Endodermal cell (in vitro differentiated cells): ENCODE data around the gene DBNDD2. TPM values are rescaled to one million over a fixed set of nuclear protein-coding genes. Genes with fewer than 3 reads are reported as not detected.

ENCODE experiments used
- DNase-seq: peaks from one replicate; pipeline ENCODE4 v3.0.0-alpha.2; 2017
- H3K27ac ChIP-seq: 2 replicates; pipeline ENCODE4 v1.5.1; 2013; ENCODE audit warnings: mild to moderate bottlenecking, low read depth, low read length, moderate library complexity
- H3K27me3 ChIP-seq: 2 replicates; pipeline ENCODE4 v1.6.1; 2013; ENCODE audit warnings: mild to moderate bottlenecking, low read length, moderate library complexity; ENCODE audit not compliant: insufficient read depth, control insufficient read depth, poor library complexity, severe bottlenecking
- H3K36me3 ChIP-seq: 2 replicates; pipeline ENCODE4 v1.7.0; 2013; ENCODE audit warnings: mild to moderate bottlenecking, low read length, moderate library complexity; ENCODE audit not compliant: control insufficient read depth, insufficient read depth
- H3K4me1 ChIP-seq: one replicate; pipeline ENCODE4 v1.7.0; 2013; ENCODE audit warnings: low read length; ENCODE audit not compliant: control insufficient read depth, insufficient read depth
- H3K4me3 ChIP-seq: 2 replicates; pipeline ENCODE4 v1.5.1; 2013; ENCODE audit warnings: mild to moderate bottlenecking, low read length, moderate library complexity
- H3K9ac ChIP-seq: 2 replicates; pipeline ENCODE4 v1.6.1; 2013; ENCODE audit warnings: mild to moderate bottlenecking, low read length, moderate library complexity; ENCODE audit not compliant: poor library complexity, severe bottlenecking; ENCODE audit errors: extremely low read depth
- H3K9me3 ChIP-seq: 2 replicates; pipeline ENCODE4 v1.6.1; 2013; ENCODE audit warnings: mild to moderate bottlenecking, low read length, moderate library complexity; ENCODE audit not compliant: control insufficient read depth
- H3K27ac Mint-ChIP-seq: 2 replicates; pipeline ENCODE4 v1.8.0; 2020; ENCODE audit warnings: mixed read lengths
- H3K27me3 Mint-ChIP-seq: 2 replicates; pipeline ENCODE4 v1.8.0; 2021; ENCODE audit warnings: mild to moderate bottlenecking, mixed read lengths; ENCODE audit not compliant: insufficient read depth
- H3K36me3 Mint-ChIP-seq: 2 replicates; pipeline ENCODE4 v1.8.0; 2020; ENCODE audit warnings: low read depth, mixed read lengths
- H3K4me1 Mint-ChIP-seq: 2 replicates; pipeline ENCODE4 v1.8.0; 2020; ENCODE audit warnings: mixed read lengths
- H3K4me3 Mint-ChIP-seq: 2 replicates; pipeline ENCODE4 v1.8.0; 2020; ENCODE audit warnings: mild to moderate bottlenecking, moderate library complexity, mixed read lengths
- H3K9me3 Mint-ChIP-seq: 2 replicates; pipeline ENCODE4 v1.8.0; 2020; ENCODE audit warnings: mild to moderate bottlenecking, mixed read lengths
- WGBS, 2 experiments: methylation state at CpG; one replicate each; pipeline versions ENCODE4 v1.1.5 to v1.1.7; 2013; ENCODE audit warnings: missing lambda C conversion rate in 2 of 2, mixed read lengths in 1 of 2; ENCODE audit not compliant: insufficient coverage in 1 of 2, insufficient read length in 1 of 2; 5-methylcytosine and 5-hydroxymethylcytosine counted together
- total RNA-seq, 2 donors: library from RNA; stranded (reverse); fragmentation: NEBNext Ultra II Directional in 1 of 2; extraction: Animal tissue kit (Norgen Biotek cat#: 25700) in 1 of 2; gene quantifications; 2 replicates in 1 of 2; 3 replicates in 1 of 2; pipeline ENCODE4 v1.2.1, GENCODE V29; 2021
- TF ChIP-seq, protein P1 (sequence below): fragments of 200-600 bp; sonication (generic); conservative IDR thresholded peaks from 2 replicates; pipeline ENCODE4 v1.5.0; 2021; ENCODE audit warnings: antibody characterized with exemption, mild to moderate bottlenecking

DBNDD2 gene
- total RNA-seq, 2 donors from 2014 or later, result 63.2 to 69.1 TPM

DNA sequence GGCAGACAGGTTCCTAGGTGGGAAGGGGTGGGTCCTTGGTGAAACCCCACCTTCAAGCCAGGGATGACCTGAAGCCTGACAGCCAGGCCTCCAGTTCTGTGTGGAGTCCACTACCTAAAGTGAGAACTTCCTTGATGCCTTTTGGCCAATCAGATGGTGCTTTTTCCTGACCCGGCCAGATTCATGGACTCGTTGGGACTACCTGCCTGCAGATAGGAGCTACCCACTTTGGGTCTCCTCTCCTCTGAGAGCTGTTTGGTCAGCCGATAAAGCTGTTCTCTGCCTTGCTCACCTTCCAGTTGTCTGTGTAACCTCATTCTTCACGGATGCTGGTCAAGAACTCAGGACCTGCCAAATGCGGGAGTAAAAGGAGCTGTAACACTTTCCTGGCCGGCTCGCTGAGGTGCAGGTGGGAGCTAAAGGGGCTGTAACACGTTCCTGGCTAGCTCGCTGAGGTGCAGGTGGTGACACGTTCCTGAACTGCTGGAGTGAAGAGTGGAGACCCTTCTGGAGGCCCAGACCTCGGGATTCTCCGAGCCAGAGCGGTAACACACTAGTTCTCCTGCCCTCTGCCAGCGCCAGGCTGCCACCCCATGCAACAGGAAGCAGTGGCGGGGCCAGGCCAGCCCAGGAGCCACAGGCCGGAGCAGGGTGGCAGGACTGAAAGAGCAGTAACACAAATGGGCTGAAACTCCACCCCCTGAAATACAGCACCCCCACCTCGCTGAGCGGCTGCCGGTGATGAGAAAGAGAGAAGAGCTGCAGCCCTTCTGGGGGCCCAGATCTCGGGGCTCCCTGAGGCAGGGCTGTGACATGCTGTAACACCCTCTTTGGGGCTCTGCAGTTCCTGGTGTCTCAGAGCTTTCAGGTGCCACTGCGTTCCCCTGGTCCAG, 13.6 kb upstream of the DBNDD2 start:
- Histone ChIP-seq H3K9ac (no peak overlapping the region), H3K9me3 (peaks cover 17% of the 10 kb centered on the region), H3K27ac (no peak overlapping the region), H3K4me3 (no peak overlapping the region), H3K27me3 (no peaks in the 10 kb centered on the region), H3K36me3 (no peaks in the 10 kb centered on the region), H3K4me1 (no peaks in the 10 kb centered on the region)
- TF ChIP-seq, protein P1, sequence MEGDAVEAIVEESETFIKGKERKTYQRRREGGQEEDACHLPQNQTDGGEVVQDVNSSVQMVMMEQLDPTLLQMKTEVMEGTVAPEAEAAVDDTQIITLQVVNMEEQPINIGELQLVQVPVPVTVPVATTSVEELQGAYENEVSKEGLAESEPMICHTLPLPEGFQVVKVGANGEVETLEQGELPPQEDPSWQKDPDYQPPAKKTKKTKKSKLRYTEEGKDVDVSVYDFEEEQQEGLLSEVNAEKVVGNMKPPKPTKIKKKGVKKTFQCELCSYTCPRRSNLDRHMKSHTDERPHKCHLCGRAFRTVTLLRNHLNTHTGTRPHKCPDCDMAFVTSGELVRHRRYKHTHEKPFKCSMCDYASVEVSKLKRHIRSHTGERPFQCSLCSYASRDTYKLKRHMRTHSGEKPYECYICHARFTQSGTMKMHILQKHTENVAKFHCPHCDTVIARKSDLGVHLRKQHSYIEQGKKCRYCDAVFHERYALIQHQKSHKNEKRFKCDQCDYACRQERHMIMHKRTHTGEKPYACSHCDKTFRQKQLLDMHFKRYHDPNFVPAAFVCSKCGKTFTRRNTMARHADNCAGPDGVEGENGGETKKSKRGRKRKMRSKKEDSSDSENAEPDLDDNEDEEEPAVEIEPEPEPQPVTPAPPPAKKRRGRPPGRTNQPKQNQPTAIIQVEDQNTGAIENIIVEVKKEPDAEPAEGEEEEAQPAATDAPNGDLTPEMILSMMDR, result no peak
- Mint-ChIP-seq H3K36me3 (no peaks in the 10 kb centered on the region), H3K9me3 (peaks cover 9% of the 10 kb centered on the region), H3K27ac (no peak overlapping the region), H3K4me1 (no peaks in the 10 kb centered on the region), H3K4me3 (no peak overlapping the region), H3K27me3 (peaks cover 14% of the 10 kb centered on the region)
- 87 to 92% methylated on average over 20 to 21 of the region's 21 CpGs for WGBS, 2 experiments
- no peak for DNase-seq

DNA sequence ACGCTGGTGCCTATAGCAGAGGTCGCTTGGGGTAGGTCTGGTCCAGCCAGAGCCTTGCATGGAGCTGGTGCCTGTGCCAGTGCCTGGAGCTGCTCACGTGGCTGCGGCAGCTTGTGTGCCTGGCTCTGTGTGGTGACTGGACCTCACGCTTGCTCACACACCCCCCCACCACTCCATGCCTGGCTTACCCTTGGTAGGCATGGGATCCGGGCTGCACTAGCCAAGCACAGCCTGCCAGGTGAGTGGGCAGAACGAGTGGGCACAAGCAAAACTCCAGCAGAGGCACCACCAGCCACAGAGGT, 13.0 kb upstream of the DBNDD2 start:
- TF ChIP-seq, protein P1, result no peak
- Histone ChIP-seq H3K27ac (no peak overlapping the region), H3K4me3 (no peak overlapping the region), H3K36me3 (no peaks in the 10 kb centered on the region), H3K27me3 (no peaks in the 10 kb centered on the region), H3K9ac (no peak overlapping the region), H3K9me3 (peaks cover 23% of the 10 kb centered on the region), H3K4me1 (no peaks in the 10 kb centered on the region)
- H3K4me3 Mint-ChIP-seq, result no peak overlapping the region
- 92 to 93% methylated on average over 2 to 7 of the region's 7 CpGs for WGBS, 2 experiments
- peaks cover 6% of the 10 kb centered on the region for H3K36me3 Mint-ChIP-seq
- peaks cover 10% of the 10 kb centered on the region for H3K27me3 Mint-ChIP-seq
- H3K4me1 Mint-ChIP-seq, result no peaks in the 10 kb centered on the region
- no peak overlapping the region for H3K27ac Mint-ChIP-seq
- no peak for DNase-seq
- H3K9me3 Mint-ChIP-seq, result peaks cover 15% of the 10 kb centered on the region

DNA sequence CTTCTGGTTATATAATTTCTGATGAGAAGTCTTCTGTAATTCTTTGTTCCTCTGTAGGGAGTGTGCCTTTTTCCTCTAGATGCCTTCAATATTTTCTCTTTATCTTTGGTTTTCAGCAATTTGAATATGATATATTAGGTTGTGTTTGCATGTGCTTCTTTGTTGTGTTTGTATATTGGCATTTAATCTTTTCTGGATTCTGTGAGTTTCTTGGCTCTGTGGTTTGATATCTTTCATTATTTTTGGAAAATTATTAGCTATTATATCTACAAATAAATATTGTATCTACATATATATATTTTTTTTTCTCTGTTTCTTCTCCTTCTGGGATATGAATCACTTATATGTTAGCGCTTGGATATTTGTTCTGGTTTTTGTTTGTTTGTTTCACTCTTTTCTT, 9.1 kb upstream of the DBNDD2 start:
- Mint-ChIP-seq H3K36me3 (peaks cover 26% of the 10 kb centered on the region), H3K27me3 (peaks cover 21% of the 10 kb centered on the region), H3K4me1 (no peaks in the 10 kb centered on the region), H3K4me3 (no peak overlapping the region), H3K27ac (no peak overlapping the region), H3K9me3 (peaks cover 38% of the 10 kb centered on the region)
- no peak overlapping the region for H3K4me3 ChIP-seq
- no peaks in the 10 kb centered on the region for H3K27me3 ChIP-seq
- H3K27ac ChIP-seq, result no peak overlapping the region
- no peaks in the 10 kb centered on the region for H3K4me1 ChIP-seq
- no peak overlapping the region for H3K9ac ChIP-seq
- no CpG with 5 or more reads among the region's 1 CpG for WGBS, 2 experiments
- TF ChIP-seq, protein P1, result no peak
- H3K36me3 ChIP-seq, result peaks cover 9% of the 10 kb centered on the region
- peaks cover 58% of the 10 kb centered on the region for H3K9me3 ChIP-seq
- no peak for DNase-seq
